Tibial nerve (tissue), 4 donors: ENCODE measurements around the gene CREM.

Experiments used
- CTCF ChIP-seq, 5 experiments: fragments of 200-600 bp in 3 of 5; fragments of 450-650 bp in 2 of 5; sonication (generic) in 3 of 5; IDR thresholded peaks; one replicate each; pipeline ENCODE4 v1.5.1; 2016 to 2019; ENCODE audit warnings: antibody characterized with exemption in 5 of 5, mild to moderate bottlenecking in 3 of 5, moderate library complexity in 2 of 5
- EP300 ChIP-seq, 2 donors: sonication (generic); formaldehyde crosslinking; IDR thresholded peaks; one replicate each; pipeline ENCODE4 v1.6.1; 2017; ENCODE audit warnings: antibody characterized with exemption in 2 of 2, mild to moderate bottlenecking in 1 of 2
- POLR2A ChIP-seq, 2 donors: fragments of 450-650 bp; IDR thresholded peaks; one replicate each; pipeline ENCODE4 v1.6.1; 2017; ENCODE audit warnings: antibody characterized with exemption in 2 of 2, mild to moderate bottlenecking in 2 of 2, moderate library complexity in 2 of 2

DNA sequence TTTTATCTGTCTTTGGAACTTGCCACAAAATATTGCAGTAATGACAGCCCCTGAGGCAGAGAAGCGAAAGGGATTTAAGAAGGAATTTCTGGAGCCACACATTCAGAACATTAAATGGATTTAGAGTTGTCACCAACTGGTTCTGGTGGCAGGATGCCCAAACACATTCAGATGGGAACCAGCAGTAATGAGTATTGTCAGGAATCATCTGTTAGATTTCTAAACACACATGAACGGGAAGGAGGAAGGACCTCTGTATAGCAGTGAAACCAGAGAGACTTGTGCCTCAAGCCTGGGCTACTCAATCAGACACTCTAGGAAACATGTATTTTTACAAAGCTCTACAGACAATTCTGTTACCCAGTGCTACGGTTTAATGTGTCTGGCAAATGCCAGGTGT, 105.9 kb downstream of the CREM start:
- TF ChIP-seq CTCF (IDR thresholded peaks at IDR 0.05): no peak
- no peak for TF ChIP-seq POLR2A (IDR thresholded peaks at IDR 0.05)
- TF ChIP-seq EP300 (IDR thresholded peaks at IDR 0.05): no peak
